Activated CD4-positive, alpha-beta T cell treated with anti-CD3 and anti-CD28 coated beads, Interleukin-2, Interleukin-6, amounts not matched to agents 100 ng/mL and 50 ng/mL, durations not matched to agents 16 hours and 8 hours (primary cell): ENCODE results near the gene C16orf95.
"Not testable (repeated sequence)": the region's sequence is repeated elsewhere in the genome, so short reads cannot be mapped to it uniquely, and the experiment has no call there.

Experiments
- DNase-seq: peaks from one replicate; pipeline ENCODE4 v3.0.0-alpha.2; 2020

The C16orf95 gene

GRCh38 chr16:87345726-87346424 lies 28.7 kb upstream of the C16orf95 start:
- no peak for DNase-seq

- peak; percentile 58 for DNase-seq
These were observed 27.9 kb upstream of the C16orf95 start for GRCh38 chr16:87344931-87345631.

GRCh38 chr16:87344165-87344930 lies 27.2 kb upstream of the C16orf95 start:
- DNase-seq, result no peak

GRCh38 chr16:87343753-87344050 lies 26.5 kb upstream of the C16orf95 start:
- DNase-seq, result no peak

- no peak for DNase-seq
These were observed 26.0 kb upstream of the C16orf95 start for GRCh38 chr16:87342978-87343752.

- no peak for DNase-seq
These were observed 25.3 kb upstream of the C16orf95 start for GRCh38 chr16:87342504-87342903.

GRCh38 chr16:87340198-87340597 lies 23.0 kb upstream of the C16orf95 start:
- DNase-seq, result no peak

- DNase-seq, result not testable (repeated sequence)
These were observed 22.5 kb upstream of the C16orf95 start for GRCh38 chr16:87339724-87340105.

- DNase-seq, result no peak
These were observed 22.0 kb upstream of the C16orf95 start for GRCh38 chr16:87339086-87339723.

GRCh38 chr16:87338155-87338765 lies 21.1 kb upstream of the C16orf95 start:
- no peak for DNase-seq

- DNase-seq, result no peak
These were observed 20.1 kb upstream of the C16orf95 start for GRCh38 chr16:87337262-87337771.

GRCh38 chr16:87336434-87337240 lies 19.4 kb upstream of the C16orf95 start:
- no peak for DNase-seq

GRCh38 chr16:87335625-87336433 lies 18.6 kb upstream of the C16orf95 start:
- DNase-seq, result no peak

- DNase-seq, result no peak
These were observed 17.7 kb upstream of the C16orf95 start for GRCh38 chr16:87334651-87335624.

- DNase-seq, result no peak
These were observed 16.6 kb upstream of the C16orf95 start for GRCh38 chr16:87333581-87334331.

GRCh38 chr16:87333101-87333500 lies 15.9 kb upstream of the C16orf95 start:
- DNase-seq, result no peak

- no peak for DNase-seq
These were observed 15.0 kb upstream of the C16orf95 start for GRCh38 chr16:87332150-87332549.

- no peak for DNase-seq
These were observed 14.1 kb upstream of the C16orf95 start for GRCh38 chr16:87331241-87331801.
